Activated CD8-positive, alpha-beta memory T cell treated with anti-CD3 and anti-CD28 coated beads for 36 hours (primary cell): Measurements from ENCODE around the gene SLCO2B1. TPM values are rescaled to one million over a fixed set of nuclear protein-coding genes. Genes with fewer than 3 reads are reported as not detected.

Experiments used
- CTCF ChIA-PET: fragments of 350-600 bp; sonication (Branson Sonifier 250); formaldehyde crosslinking; loops from one replicate; lab custom pipeline; 2021; ENCODE audit warnings: antibody characterized with exemption; lab: Charles Lee
- POLR2A ChIA-PET: fragments of 350-600 bp; sonication (Branson Sonifier 250); formaldehyde crosslinking; loops from one replicate; lab custom pipeline; 2021; ENCODE audit warnings: antibody characterized with exemption; lab: Charles Lee
- total RNA-seq, 2 experiments: library from RNA; stranded (reverse); gene quantifications; one replicate each; pipeline ENCODE4 v1.2.3, GENCODE V29; 2021

Gene SLCO2B1
- total RNA-seq, 2 experiments from 2014 or later = not detected

DNA sequence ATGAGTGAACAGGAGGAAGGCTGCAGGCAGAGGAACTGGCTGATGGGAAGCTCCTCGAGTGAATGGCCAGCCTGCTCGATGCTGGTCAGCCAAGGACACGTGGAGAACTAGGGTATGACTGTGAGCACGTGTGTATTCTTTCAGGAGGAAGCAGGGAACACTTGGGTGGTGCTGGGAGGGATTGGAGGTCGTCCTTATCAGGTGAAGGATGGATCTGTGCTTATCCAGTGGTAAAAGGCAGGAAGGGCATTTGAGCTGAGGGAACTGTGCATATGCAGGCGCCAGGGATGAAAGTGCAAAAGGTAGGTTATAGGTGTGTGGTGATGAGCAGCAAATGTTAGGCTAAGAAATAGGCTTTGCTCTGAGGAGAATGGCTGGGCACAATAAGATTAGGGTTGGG, 9.7 kb upstream of the SLCO2B1 start:
- ChIA-PET POLR2A (no interaction called here), CTCF (interaction anchor here (0.8 to 11.5 kb wide), 29 partner anchors 8 to 214 kb away, joined by 3 to 199 read pairs (median 5); partner anchors contain the start of genes SLCO2B1 and TPBGL)

DNA sequence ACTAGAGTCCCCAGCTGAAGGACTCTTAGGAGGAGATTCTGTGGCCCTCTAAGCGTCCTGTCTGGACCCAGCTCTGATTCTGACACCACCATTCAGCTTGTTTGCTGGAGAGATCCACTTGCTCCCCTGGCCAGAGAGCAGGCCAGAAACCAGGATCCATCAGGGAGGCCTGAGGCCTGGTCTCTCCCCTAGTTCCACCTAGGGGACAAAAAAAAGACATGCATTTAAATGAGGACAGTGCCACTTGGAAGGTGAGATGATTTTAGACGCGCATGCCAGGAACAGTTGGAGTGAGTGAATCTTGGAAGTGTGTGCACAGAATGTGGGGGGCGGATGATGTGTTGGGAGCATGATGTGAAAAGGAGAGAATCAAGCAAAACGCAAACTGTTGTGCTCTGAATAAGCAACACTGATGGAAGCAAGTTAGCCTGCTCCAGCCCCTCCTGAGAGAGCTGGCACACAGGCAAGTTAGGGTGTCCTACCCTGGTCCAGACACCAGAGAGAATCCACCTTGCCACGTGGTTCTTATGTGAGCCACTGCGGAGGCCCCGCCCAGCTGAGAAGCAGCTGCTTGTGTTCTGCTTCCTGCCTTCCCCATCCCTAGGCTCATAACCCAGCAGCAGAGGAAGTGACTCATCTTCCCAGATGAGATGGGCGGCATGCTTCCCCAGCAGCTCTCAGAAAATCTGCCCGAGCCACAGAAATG, 8.0 kb upstream of the SLCO2B1 start:
- ChIA-PET POLR2A (interaction anchor here (0.9 kb wide), 1 partner anchor 99 kb away, joined by 3 read pairs; no protein-coding TSS in a partner anchor), CTCF (interaction anchor here (0.9 to 11.5 kb wide), 10 partner anchors 8 to 132 kb away, joined by 3 to 199 read pairs (median 8); partner anchors contain the start of genes SLCO2B1 and TPBGL)

DNA sequence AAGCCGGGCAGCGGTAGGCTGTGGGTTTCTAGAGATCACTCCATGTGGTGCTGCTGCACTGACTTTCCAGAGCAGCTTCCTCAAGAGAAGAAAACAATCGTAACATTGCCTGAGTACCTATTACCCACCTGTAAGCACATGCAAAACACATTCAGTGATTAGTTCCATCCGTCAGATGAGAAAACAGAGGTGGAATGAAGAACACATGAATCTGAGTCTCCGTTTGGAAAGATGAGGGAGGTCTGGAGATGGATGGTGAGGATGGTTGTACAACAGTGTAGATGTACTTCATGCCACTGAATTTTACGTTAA, 7.5 kb upstream of the SLCO2B1 start:
- ChIA-PET POLR2A (interaction anchor here (0.9 kb wide), 1 partner anchor 99 kb away, joined by 3 read pairs; no protein-coding TSS in a partner anchor), CTCF (interaction anchor here (0.9 to 11.5 kb wide), 9 partner anchors 10 to 106 kb away, joined by 3 to 199 read pairs (median 6); partner anchors contain the start of gene TPBGL)

DNA sequence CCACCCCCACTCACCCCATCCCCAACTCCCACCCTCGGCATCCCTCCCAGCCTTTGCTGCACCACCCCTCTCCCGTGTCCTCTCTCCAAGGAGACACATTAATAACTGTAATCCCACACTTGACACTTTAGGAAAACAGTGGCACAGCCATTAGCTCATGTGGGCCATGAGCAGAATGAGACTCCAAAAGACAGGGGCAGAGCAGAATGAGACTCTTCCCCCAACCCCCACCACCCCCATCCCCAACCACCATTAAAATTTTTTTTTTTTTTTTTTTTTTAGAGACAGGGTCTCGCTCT, 6.2 kb upstream of the SLCO2B1 start:
- POLR2A ChIA-PET = interaction anchor here (0.8 kb wide), 1 partner anchor 1498 kb away, joined by 8 read pairs; no protein-coding TSS in a partner anchor

DNA sequence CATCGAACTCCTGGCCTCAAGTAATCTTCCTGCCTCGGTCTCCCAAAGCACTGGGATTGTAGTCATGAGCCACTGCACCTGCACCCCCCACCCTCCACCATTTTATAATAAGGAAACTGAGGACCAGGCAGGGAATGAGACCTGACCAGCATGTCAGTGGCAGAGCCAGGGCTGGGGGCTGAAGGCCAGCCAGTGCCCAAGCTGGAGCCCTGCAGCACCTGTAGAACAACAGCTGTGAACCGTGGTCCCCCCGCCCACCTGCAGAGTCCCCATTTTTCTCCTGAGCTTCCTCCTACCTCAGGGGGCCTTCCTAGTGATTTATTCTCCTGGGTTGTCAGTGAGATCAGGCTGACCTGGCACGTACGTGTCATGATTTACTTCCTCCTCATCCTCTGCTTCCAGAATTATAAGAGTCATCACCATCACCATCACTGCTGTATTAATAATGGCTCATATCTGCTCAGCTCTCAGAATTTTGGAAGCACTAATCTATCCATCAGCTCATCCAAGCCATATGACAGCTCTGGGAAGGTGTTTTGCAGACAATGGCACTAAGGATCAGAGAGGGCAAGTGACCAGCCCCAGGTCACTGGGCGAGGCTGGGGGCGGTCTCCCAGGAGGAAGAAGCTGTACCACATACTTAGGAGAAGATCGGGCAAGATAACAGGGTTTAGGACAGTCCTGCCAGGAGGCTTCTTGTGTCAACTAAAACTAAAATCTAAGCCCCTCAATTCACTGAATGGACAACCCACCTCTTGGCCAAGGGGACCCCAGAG, 5.5 kb upstream of the SLCO2B1 start:
- POLR2A ChIA-PET = no interaction called here
- CTCF ChIA-PET = interaction anchor here (0.6 to 11.5 kb wide), 6 partner anchors 14 to 104 kb away, joined by 3 to 199 read pairs (median 70); partner anchors contain the start of gene TPBGL

More for the DNA sequence above, 6.2 kb upstream of the SLCO2B1 start:
- CTCF ChIA-PET = interaction anchor here (0.6 to 11.5 kb wide), 6 partner anchors 14 to 105 kb away, joined by 3 to 199 read pairs (median 70); partner anchors contain the start of gene TPBGL

DNA sequence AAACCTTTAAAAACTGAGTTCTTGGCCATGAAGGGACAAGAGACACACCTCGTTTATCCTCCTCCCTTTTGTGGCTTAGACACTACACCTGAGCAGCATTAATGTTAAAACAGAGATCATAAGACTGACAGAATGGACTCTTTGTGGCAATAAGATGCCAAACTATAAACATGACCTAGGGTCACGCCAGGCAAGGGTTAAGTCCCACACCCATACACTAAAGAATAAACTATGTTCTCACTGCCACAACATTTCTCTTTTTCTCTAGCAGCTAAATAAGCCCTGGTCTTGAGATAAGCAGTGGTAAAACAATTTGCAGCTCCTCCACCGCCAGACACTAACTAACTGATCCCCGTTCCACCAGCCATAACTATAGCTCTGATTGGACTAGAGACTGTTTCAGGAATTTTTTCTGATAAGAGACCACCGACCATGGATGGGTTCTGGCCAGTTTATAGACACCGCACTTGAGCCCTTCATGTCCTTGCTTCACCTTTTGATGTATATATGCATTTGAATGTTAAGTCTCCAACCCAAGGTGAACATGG, 4.9 kb upstream of the SLCO2B1 start:
- ChIA-PET CTCF (interaction anchor here (0.7 to 11.5 kb wide), 6 partner anchors 13 to 255 kb away, joined by 3 to 199 read pairs (median 70); partner anchors contain the start of gene TPBGL), POLR2A (no interaction called here)

DNA sequence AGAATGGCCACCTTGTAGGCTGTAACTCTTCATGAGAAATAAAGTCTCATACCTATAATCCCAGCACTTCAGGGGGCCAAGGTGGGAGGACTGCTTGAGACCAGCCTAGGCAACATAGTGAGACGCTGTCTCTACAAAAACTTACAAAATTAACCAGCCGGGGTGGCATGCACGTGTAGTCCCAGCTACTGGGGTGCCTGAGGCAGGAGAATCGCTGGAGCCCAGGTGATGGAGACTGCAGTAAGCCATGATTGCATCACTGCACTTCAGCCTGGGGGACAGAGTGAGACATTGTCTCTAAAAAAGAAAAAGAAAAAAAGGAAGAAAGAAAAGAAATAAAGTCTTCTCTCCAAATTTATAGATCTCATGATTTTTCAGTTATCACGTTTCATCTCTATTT, 4.2 kb upstream of the SLCO2B1 start:
- CTCF ChIA-PET = interaction anchor here (0.7 to 11.5 kb wide), 4 partner anchors 57 to 254 kb away, joined by 3 to 199 read pairs (median 146); partner anchors contain the start of gene TPBGL
- POLR2A ChIA-PET = no interaction called here

DNA sequence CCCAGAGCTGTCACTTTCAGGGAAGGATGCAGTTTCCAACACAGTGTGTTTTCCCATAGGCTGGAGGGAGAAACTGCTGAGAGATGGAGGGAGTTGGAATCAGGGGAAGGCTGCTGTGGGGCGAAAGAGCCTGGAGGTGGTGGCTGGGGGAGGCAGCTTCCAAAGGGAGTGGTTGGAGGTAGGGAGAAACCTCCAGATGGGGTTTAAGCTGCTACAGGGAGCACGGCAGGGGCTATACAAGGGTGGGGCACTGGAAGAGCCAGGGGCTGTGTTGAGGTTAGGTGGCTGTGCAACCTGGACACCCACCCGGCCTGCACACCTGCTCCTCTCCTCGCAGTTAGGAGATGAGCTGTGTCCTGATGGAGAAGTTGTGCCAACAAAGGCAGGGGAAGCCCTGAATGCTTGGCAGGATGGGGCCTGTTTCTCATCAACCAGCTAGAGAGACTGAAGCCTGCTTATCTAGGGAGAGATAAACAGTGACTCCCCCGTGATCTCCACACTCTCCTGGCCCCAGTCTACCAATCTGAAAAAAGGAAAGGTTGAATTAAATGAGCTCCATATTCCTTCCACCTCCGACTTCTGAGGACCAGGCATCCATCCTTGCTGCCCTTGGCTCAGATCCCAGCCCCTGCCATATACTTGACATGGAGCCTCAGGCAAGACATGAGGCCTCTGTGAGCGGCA, 3.6 kb upstream of the SLCO2B1 start:
- ChIA-PET POLR2A (no interaction called here), CTCF (interaction anchor here (8.8 to 11.5 kb wide), 3 partner anchors 56 to 102 kb away, joined by 136 to 199 read pairs (median 155); partner anchors contain the start of gene TPBGL)

DNA sequence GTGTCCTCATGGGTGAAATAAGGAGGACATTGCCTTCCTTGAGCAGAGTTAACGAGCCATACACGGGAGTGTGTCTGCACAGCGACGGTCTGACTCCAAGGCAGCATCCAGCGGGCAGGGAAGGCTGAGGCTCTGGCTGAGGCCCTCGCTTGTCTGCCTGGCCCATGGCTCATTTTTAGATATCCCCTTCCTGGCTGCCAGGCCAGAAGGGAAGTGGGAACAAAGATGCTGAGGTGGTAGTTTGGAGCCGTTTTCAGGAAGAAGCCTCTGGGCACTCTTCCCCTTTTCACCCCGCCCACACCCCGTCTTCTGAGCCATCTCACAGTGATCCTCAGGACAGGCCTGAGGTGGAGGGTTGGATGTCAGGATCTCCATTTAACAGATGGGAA, 3.0 kb upstream of the SLCO2B1 start:
- ChIA-PET POLR2A (no interaction called here), CTCF (interaction anchor here (8.8 to 11.5 kb wide), 3 partner anchors 56 to 102 kb away, joined by 136 to 199 read pairs (median 155); partner anchors contain the start of gene TPBGL)

DNA sequence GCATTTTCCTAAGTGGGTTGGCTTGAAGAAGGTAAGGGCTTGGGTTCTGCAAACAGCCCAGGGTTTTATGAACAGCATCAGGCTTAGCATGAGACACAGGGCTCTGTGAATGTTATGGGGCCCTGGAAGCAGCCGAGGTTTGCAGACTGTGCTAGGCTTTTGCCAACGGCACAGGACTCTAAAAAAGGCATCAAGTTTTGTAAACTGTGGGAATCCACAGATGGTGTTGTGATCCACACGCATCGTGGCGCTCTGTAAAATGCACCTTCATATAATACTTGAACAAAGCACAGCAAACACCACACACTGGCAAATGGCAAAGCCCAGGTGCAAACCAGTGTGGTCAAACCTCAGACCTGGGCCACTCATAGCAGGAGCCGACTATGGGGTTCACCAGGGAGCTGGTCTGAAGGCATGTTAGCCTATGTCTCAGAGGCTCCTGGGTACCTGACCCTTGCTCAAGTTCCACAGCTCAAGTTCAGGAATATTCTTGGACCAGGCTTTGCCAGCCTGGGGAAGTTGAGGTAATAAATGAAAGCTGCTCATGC, 2.4 kb upstream of the SLCO2B1 start:
- POLR2A ChIA-PET = no interaction called here
- CTCF ChIA-PET = interaction anchor here (0.8 kb wide), 1 partner anchor 8 kb away, joined by 3 read pairs; no protein-coding TSS in a partner anchor

DNA sequence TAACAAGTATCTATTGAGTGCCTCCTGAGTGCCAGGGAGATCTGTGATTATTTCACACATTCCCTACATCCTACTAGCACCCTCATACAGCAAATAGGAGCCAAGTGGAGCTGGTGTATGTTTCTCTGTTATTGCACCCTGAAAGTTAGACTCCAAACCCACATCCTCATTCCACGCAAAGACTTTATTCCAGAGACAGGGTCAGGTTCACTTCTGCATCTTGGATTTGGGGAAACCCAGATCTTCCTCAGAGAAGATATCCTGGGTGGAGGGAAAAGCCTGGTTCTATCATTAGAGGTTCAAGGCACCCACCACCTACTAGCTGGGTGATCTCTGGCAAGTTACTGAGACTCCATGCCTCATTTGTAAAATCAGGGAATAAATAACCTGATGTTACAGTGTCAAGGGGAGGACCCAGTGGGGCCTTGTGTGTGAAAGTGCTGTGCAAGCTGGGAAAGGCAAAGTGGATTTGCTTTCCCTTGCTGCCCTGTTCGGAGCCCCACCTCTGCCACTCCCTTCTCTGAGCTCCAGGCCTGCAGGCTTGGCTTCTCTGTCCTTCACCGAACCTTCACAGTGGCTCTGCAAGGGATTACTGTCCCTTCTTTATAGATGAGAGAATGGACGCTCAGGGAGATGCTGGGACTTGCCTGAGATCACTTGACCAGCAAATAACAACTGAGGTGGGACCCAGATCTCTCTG, 991 bp upstream of the SLCO2B1 start:
- CTCF ChIA-PET = interaction anchor here (2.3 kb wide), 1 partner anchor 9 kb away, joined by 11 read pairs; no protein-coding TSS in a partner anchor
- POLR2A ChIA-PET = no interaction called here

DNA sequence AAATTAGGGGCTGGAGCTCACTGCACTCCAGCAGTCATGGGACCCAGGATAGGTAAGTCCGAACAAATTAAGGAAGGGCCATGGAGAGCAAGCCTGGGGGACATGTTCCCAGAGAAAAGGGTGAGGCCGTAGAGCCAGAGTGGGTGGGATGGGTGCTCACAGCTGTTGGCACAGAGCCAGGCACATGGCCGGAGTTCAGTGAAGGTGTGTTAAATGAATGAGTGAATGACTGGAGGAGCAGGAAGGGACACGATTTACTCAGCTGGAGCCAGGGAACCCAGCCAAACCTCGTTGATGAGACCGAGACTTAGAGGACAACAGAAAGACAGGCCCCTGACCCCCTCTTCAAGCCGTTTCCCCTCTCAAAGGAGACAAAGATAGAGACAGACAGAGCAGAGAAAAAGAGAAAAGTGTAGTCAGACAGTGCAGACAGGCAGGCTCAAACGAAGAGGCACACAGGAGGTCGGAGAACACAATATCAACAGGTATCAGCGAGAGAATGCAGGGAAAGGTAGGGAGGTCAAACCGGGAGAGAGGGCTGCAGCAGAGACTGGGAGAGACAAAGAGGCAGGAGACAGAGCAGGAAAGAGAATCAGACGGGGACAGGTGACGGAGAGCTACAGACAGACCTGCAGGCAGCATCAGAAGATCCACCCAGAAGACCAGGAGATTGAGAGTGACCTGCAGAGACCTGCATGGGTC, 590 bp downstream of the SLCO2B1 start:
- CTCF ChIA-PET = interaction anchor here (1.3 to 2.3 kb wide), 2 partner anchors 10 to 53 kb away, joined by 4 to 11 read pairs; no protein-coding TSS in a partner anchor
- POLR2A ChIA-PET = no interaction called here

DNA sequence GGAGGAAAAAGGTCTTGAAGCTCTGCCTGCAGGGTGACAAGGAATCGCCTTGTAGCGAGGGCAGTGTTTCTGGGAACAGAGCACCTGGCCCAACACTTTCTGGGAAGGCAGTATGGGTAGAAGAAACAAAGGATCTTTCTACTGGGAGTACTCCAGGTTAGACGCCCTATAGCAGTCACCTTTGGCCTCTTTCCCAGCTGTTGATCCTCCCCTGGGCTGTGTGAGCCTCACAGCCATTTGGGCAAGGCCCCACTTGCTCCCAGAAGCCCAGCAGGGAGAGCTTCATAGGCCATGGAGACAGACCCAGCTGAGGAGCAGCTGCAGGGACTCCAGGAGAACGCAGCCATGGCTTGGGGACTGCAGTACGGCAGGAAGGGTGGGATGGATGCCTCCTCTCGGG, 1.2 kb downstream of the SLCO2B1 start:
- ChIA-PET POLR2A (no interaction called here), CTCF (no interaction called here)

DNA sequence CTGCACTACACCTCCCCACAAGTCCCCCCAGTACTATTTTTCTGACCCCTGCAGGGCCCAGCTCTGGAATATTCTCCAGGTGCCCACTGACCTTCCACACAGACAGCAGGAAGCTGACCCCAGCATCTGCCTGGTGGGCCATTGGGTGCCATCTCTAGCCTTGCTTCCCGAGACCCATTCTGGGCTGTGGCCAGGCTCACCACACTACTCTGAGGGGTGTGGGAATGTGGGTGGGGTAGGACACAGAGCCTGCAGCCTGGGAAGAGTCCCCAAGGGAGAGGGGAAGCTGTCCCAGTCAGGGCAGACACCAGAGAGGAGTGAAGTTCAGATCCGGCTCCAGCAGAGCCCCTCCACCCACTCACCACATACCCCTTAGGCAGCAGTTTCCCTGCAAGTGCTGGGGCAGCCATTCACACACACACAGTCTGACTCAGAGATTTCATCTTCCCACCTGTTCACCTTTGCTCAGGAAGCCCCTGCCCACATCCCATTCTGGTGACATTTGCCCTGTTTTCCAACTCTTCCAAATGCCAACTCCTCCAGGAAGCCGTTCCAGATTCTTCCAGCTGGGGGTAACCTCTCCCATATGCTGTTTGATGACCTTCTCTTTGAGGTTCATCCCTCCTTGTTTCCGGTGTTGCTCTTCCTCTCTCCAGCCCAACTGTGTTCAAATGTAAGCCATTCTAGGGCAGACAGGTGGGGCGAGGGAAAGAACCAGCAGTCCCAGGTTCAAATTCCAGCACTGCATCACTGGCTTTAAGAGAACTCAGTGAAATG, 1.9 kb downstream of the SLCO2B1 start:
- CTCF ChIA-PET = interaction anchor here (2.2 kb wide), 1 partner anchor 13 kb away, joined by 10 read pairs; no protein-coding TSS in a partner anchor
- POLR2A ChIA-PET = no interaction called here

DNA sequence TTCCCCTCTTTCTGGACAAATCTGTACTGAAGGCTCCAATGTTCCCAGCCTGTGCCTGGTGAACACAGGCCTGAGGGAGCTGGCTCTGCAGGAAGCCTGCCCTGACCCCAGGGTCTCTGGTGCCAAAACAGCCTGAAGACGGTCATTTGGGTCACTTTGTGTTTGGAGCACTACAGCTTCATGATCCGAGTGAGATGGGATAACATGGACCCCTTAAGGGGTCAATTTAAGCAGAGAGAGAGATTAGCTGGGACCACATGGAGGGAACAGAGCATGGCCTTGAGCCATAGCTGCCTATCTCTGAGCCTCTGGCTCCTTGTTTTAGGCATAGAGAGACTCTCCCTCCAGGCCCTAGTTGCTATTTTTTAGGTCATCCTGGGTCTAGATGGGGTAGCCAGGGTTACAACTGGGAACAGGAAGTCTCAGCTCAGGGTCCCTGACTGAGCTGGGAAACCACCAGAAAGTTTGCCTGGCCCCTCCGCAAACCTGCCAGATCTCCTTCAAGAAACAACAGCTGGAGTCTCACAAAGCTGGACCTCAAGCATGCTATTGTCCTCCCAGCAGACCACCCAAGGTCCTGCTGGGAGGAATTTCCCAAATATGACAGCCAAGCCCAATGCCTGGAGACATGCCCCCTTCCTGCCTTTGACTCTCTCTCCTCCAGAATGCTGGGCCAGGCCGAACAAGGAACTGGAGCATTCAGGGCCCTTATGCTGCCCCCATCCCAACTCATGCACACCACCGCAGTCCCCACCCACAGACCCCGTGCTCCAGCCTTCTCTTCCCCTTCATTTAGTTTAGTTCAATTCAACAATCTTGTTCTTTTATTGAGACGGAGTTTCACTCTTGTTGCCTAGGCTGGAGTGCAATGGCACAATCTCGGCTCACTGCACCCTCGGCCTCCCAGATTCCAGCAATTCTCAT, 4.0 kb downstream of the SLCO2B1 start:
- ChIA-PET CTCF (interaction anchor here (2.2 to 2.5 kb wide), 2 partner anchors 12 to 15 kb away, joined by 10 to 12 read pairs; no protein-coding TSS in a partner anchor), POLR2A (no interaction called here)
